Smooth muscle cell of the brain vasculature (primary cell): ENCODE data around the gene AIP.
A peak's percentile ranks its signal among the peaks of the same experiment; 100 is the strongest.
"Not testable (repeated sequence)": the region's sequence is repeated elsewhere in the genome, so short reads cannot be mapped to it uniquely, and the experiment has no call there.

Source experiments
- DNase-seq: peaks from one replicate; pipeline ENCODE4 v3.0.0-alpha.2; 2012; ENCODE audit warnings: low read depth, low spot score

AIP gene

GRCh38 chr11:67468759-67469507 is 13.9 kb upstream of the AIP start, which contains the start of gene TMEM134:
TMEM134 (minus strand) TSS chr11:67469251; CDS start chr11:67469192, 59 bp downstream.
- DNase-seq, result peak; percentile 81

- DNase-seq, result no peak
These were observed 13.4 kb upstream of the AIP start for GRCh38 chr11:67469508-67469811.

DNA sequence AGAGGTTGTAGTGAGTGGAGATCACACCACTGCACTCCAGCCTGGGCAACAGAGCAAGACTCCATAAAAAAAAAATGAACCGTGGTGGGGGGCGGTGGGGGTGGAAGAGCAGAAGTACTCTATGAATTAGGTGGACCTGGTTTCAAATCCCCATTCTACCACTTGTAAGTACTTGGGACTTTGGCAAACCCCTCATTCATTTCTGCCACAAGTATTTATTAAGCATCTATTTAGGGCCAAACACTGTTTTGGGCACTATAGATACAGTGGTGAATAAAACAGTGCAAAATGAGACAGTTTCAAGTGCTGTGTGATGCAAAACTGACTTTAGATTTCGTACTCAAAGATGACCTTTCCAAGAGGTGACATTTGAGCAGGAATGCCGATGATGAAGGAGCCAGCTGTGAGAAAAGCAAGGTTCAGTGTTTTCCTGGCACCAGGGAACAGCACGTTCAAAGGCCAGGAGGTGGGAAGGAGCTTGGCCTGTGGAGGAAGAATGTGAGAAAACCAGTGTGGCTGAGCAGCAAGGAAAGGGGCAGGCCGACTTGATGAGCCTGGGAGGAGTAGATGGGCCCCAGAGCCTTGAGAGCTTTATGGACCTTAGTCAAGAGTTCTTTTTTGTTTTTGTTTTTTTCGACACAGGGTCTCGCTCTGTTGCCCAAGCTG is 12.4 kb upstream of the AIP start:
- DNase-seq, result no peak

DNA sequence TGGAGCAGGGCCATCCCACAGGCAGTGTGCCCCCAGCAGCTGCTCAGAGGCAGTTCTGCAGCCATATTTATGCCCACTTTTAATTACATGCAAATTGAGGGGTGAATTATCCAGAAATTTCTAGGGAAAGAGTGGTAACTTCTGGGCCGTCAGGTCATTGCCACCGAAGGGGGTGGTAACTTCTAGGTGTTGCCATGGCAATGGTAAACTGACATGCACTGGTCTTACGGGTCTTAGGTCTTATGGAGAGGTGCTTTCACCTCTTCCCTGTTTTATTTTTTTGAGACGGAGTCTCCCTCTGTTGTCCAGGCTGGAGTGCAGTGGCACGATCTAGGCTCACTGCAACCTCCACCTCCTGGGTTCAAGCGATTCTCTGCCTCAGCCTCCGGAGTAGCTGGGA is 9.9 kb upstream of the AIP start:
- no peak for DNase-seq

GRCh38 chr11:67476692-67477091 is 6.1 kb upstream of the AIP start:
- not testable (repeated sequence) for DNase-seq

DNA sequence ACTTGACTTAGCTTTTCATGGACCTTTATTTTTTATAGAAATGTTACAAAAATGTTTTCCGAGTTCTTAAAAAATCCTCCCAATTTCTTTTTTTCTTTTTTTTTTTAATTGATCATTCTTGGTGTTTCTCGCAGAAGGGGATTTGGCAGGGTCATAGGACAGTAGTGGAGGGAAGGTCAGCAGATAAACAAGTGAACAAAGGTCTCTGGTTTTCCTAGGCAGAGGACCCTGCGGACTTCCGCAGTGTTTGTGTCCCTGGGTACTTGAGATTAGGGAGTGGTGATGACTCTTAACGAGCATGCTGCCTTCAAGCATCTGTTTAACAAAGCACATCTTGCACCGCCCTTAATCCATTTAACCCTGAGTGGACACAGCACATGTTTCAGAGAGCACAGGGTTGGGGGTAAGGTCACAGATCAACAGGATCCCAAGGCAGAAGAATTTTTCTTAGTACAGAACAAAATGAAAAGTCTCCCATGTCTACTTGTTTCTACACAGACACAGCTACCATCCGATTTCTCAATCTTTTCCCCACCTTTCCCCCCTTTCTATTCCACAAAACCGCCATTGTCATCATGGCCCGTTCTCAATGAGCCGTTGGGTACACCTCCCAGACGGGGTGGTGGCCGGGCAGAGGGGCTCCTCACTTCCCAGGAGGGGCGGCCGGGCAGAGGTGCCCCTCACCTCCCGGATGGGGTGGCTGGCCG is 5.3 kb upstream of the AIP start:
- not testable (repeated sequence) for DNase-seq

DNA sequence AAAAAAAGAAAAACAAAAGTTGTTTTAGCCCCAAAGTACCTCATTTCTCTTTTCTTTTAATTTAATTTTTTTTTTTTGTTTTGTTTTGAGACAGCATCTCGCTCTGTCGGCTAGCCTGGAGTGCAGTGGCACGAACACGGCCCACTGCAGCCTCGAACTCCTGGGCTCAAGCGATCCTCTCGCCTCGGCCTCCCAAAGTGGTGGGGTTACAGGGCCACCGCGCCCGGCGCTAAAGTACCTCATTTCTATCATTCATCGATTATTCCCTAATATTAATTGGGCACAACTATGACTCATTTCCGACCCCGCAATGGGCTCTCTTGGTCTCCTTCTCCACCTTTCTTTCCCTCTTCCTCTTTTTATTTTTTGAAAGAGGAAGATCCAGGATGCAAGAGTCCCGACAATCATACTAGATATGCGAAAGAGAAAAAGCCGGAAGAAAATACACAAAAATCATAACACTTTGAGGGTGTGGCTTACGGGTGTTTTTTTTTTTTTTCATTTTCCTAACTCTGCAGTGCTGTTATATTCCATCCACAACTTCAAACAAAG is 475 bp upstream of the AIP start:
- DNase-seq, result no peak

DNA sequence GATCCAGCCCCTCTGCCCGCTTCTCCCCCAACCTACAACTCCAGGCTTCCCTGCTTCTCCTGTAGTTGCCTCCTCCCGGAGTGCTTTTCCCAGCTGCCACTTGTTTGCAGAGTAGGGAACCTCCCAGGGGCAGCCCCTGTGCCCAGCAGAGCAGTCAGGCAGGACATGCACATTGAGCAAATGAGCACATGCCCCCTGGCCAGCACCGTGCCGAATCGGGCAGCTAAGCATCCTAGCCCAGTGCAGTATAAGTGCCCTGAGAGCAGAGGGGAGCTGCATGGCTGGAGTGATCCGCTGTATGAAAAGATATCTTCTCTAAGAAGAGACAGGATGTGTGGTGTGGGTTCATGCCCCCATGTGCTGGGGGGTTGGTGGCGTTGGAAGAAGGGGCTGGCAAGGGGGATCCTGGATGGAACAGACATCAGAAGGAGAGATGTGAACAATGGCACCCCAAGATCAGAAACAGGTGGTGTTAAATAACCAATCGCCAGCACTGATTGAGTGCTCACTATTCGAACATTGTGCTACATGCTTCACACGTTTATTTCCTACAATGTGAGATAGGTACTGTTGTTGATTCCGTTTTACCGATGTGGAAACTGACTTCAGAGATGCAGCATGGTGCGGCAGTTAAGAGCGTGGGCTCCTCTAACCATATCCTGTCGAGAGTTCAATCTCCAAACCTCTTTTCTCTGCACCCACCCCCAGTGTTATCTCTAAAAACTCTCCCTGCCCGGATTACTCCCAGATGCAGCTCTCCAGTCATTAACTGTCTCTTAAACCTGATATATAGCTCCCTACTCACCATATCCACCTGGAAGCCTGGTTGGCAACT is 1.2 kb downstream of the AIP start:
- DNase-seq, result no peak

DNA sequence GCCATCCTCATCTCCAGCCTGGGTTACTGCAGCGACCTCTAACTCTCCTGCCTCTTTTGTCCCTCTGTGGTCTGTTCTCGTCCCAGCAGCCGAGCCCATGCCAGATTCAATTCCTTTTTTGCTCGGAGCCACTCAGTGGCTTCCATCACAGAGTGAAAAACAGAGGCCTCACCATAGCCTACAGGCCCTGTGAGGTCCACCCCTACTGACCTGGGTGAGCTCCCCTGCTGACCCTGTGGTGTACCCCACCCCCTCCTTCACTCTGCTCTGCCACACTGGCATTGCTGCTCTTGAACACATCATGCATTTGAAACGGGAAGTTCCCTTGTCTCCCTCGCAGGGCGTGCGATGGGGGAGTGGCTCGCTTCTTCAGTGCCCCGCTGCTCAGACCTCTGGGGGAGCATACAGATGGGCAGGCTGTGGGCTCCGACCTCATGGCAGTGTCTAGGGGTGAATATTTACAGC is 2.1 kb downstream of the AIP start:
- DNase-seq, result no peak

GRCh38 chr11:67485873-67486361 is 3.1 kb downstream of the AIP start:
- DNase-seq, result not testable (repeated sequence)

GRCh38 chr11:67486481-67487195 is 3.8 kb downstream of the AIP start:
- no peak for DNase-seq

DNA sequence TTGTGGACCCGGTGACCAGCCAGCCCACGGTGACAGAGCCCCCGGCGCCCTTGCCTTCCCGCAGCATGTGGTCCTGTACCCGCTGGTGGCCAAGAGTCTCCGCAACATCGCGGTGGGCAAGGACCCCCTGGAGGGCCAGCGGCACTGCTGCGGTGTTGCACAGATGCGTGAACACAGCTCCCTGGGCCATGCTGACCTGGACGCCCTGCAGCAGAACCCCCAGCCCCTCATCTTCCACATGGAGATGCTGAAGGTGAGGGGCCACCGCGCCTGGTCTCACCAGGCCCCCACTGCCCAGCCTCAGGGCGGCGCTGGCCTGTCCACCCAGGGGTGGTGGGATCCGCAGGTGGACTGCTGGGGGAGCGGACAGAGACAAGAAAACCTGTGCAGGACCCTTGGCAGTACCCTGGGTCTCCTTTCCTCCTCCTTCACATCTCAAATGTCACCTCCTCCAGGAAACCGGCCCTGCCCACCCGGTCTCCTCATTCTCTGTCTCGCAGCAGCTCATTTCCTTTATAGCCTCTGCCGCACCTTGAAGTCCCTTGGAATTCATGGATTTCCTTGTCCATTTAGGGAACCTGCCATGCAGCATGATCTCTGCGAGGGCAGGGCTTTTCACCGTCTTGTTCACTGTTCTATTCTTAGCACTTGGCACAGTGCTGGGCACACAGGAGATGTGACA is 6.5 kb downstream of the AIP start:
- DNase-seq, result no peak

GRCh38 chr11:67489885-67490726 is 7.3 kb downstream of the AIP start:
- no peak for DNase-seq

DNA sequence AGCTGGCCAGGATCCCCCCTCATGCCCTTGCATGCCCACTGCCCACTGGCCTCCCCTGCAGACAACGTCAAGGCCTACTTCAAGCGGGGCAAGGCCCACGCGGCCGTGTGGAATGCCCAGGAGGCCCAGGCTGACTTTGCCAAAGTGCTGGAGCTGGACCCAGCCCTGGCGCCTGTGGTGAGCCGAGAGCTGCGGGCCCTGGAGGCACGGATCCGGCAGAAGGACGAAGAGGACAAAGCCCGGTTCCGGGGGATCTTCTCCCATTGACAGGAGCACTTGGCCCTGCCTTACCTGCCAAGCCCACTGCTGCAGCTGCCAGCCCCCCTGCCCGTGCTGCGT is 7.9 kb downstream of the AIP start:
- DNase-seq, result no peak

GRCh38 chr11:67491276-67492068 is 8.6 kb downstream of the AIP start:
- DNase-seq, result no peak

GRCh38 chr11:67492069-67492727 is 9.4 kb downstream of the AIP start:
- no peak for DNase-seq

DNA sequence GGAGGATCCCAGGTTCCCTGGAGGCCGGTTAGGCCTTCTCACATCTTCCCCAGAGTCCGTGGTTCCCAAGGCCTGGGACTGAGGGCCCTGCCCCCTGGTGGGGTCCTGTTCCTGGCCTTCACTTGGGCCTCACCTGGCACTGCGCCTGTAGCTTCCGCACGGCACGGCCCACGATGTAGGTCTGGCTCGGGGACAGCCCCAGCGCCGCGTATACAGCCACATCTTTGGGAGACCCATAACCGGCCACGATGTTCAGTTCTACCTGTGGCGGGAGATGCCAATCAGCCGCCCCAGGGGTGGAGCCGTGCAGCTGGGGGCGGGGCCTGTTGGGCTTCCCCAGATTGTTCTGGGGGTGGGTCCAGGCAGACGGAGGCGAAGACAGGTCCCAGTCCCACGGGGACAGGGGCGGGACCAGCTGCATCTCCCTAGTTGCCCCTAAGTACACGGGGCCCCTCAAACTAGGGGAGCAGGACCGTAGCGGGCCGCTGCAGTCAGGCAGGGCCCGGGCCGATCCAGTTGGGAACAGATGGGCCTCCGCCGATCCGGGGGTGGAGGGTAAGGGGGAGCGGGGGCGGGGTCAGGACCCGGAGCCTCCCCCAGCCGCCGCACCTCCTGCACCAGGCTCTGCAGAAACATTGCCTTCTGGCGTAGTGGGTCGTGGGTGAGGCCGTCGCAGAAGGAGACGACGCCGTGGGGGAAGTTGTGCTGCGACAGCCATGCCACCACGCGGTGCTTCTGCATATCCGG is 10.1 kb downstream of the AIP start:
- DNase-seq, result no peak
